ENCODE results near the gene ADCYAP1R1.

ADCYAP1R1 gene

GRCh38 chr7:31106303-31107105 is 54.4 kb downstream of the ADCYAP1R1 start:
- peak; percentile 32 for DNase-seq (ENCODE audit: low spot score)

GRCh38 chr7:31107106-31108090 is 55.3 kb downstream of the ADCYAP1R1 start:
- DNase-seq (ENCODE audit: low spot score) = peak; percentile 12

GRCh38 chr7:31108097-31108657 is 56.1 kb downstream of the ADCYAP1R1 start:
- DNase-seq (ENCODE audit: low spot score) = no peak

- DNase-seq (ENCODE audit: low spot score) = peak; percentile 13
Observed at GRCh38 chr7:31109751-31110150, 57.6 kb downstream of the ADCYAP1R1 start.

GRCh38 chr7:31110331-31111108 is 58.4 kb downstream of the ADCYAP1R1 start:
- DNase-seq (ENCODE audit: low spot score) = peak; percentile 12

GRCh38 chr7:31111109-31111451 is 59.0 kb downstream of the ADCYAP1R1 start:
- peak; percentile 19 for DNase-seq (ENCODE audit: low spot score)

- DNase-seq (ENCODE audit: low spot score) = no peak
Observed at GRCh38 chr7:31113660-31114059, 61.6 kb downstream of the ADCYAP1R1 start.

- DNase-seq (ENCODE audit: low spot score) = peak; percentile 63
Observed at GRCh38 chr7:31114593-31115343, 62.7 kb downstream of the ADCYAP1R1 start.

GRCh38 chr7:31116615-31117014 is 64.5 kb downstream of the ADCYAP1R1 start:
- no peak for DNase-seq (ENCODE audit: low spot score)

- DNase-seq (ENCODE audit: low spot score) = peak; percentile 34
Observed at GRCh38 chr7:31119249-31119648, 67.1 kb downstream of the ADCYAP1R1 start.

- peak; percentile 30 for DNase-seq (ENCODE audit: low spot score)
Observed at GRCh38 chr7:31120800-31121513, 68.8 kb downstream of the ADCYAP1R1 start.

- DNase-seq (ENCODE audit: low spot score) = peak; percentile 30
Observed at GRCh38 chr7:31121601-31122000, 69.5 kb downstream of the ADCYAP1R1 start.

- peak; percentile 73 for DNase-seq (ENCODE audit: low spot score)
Observed at GRCh38 chr7:31122649-31123058, 70.5 kb downstream of the ADCYAP1R1 start.

- DNase-seq (ENCODE audit: low spot score) = peak; percentile 37
Observed at GRCh38 chr7:31123321-31123720, 71.2 kb downstream of the ADCYAP1R1 start.

GRCh38 chr7:31123726-31124125 is 71.6 kb downstream of the ADCYAP1R1 start:
- no peak for DNase-seq (ENCODE audit: low spot score)

- DNase-seq (ENCODE audit: low spot score) = no peak
Observed at GRCh38 chr7:31125171-31125570, 73.1 kb downstream of the ADCYAP1R1 start.

- DNase-seq (ENCODE audit: low spot score) = no peak
Observed at GRCh38 chr7:31126976-31127375, 74.9 kb downstream of the ADCYAP1R1 start.

- no peak for DNase-seq (ENCODE audit: low spot score)
Observed at GRCh38 chr7:31129067-31129466, 77.0 kb downstream of the ADCYAP1R1 start.

GRCh38 chr7:31133497-31133896 is 81.4 kb downstream of the ADCYAP1R1 start:
- no peak for DNase-seq (ENCODE audit: low spot score)

All from ecto neural progenitor cell (in vitro differentiated cells).